Loucy (cell line): ENCODE measurements around the gene ADGRL3.

Source experiments
- H2AFZ ChIP-seq: fragments of 200-600 bp; sonication (generic); 2 replicates; pipeline ENCODE4 v1.6.0; 2016; ENCODE audit warnings: antibody characterized with exemption, mild to moderate bottlenecking, low read length, moderate library complexity
- H3F3A ChIP-seq: fragments of 200-600 bp; 2 replicates; pipeline ENCODE4 v1.6.0; 2016; ENCODE audit warnings: antibody characterized with exemption, low read depth, mild to moderate bottlenecking
- H3K27me3 ChIP-seq: fragments of 200-600 bp; sonication (generic); 2 replicates; pipeline ENCODE4 v1.6.1; 2014; ENCODE audit warnings: low read length, mild to moderate bottlenecking; ENCODE audit not compliant: insufficient read depth, poor library complexity, severe bottlenecking
- H3K36me3 ChIP-seq: fragments of 200-600 bp; sonication (generic); 2 replicates; pipeline ENCODE4 v1.6.1; 2016; ENCODE audit warnings: low read length; ENCODE audit not compliant: insufficient read depth
- H3K4me1 ChIP-seq: fragments of 200-600 bp; sonication (generic); 2 replicates; pipeline ENCODE4 v1.5.1; 2014; ENCODE audit warnings: low read length, mild to moderate bottlenecking; ENCODE audit not compliant: insufficient read depth, poor library complexity, severe bottlenecking
- H3K4me2 ChIP-seq: fragments of 200-600 bp; sonication (generic); 2 replicates; pipeline ENCODE4 v1.6.0; 2014; ENCODE audit warnings: antibody characterized with exemption, low read length, low read depth, mild to moderate bottlenecking; ENCODE audit not compliant: poor library complexity, severe bottlenecking
- H3K4me3 ChIP-seq: fragments of 200-600 bp; sonication (generic); 2 replicates; pipeline ENCODE4 v1.5.1; 2014; ENCODE audit warnings: low read length, mild to moderate bottlenecking, mixed read lengths; ENCODE audit not compliant: poor library complexity, severe bottlenecking
- H3K79me2 ChIP-seq: fragments of 200-600 bp; sonication (generic); 2 replicates; pipeline ENCODE4 v1.6.1; 2014; ENCODE audit warnings: low read length; ENCODE audit not compliant: insufficient read depth
- H3K9ac ChIP-seq: fragments of 200-600 bp; sonication (generic); 2 replicates; pipeline ENCODE4 v1.6.0; 2014; ENCODE audit warnings: mild to moderate bottlenecking, low read depth, low read length, moderate library complexity; ENCODE audit not compliant: poor library complexity, severe bottlenecking
- H3K9me2 ChIP-seq: fragments of 200-600 bp; sonication (generic); replicated peaks from 2 replicates; pipeline ENCODE4 v1.6.1; 2016; ENCODE audit warnings: low read depth, low read length, mixed read lengths
- H3K9me3 ChIP-seq: fragments of 200-600 bp; sonication (generic); 2 replicates; pipeline ENCODE4 v1.6.1; 2014; ENCODE audit warnings: mild to moderate bottlenecking, antibody characterized with exemption, low read length, low read depth; ENCODE audit not compliant: insufficient read depth
- H4K20me1 ChIP-seq: fragments of 200-600 bp; sonication (generic); 2 replicates; pipeline ENCODE4 v1.6.0; 2014; ENCODE audit warnings: antibody characterized with exemption, low read length, mild to moderate bottlenecking; ENCODE audit not compliant: insufficient read depth, poor library complexity, severe bottlenecking
- EZH2phosphoT487 ChIP-seq: fragments of 200-600 bp; IDR thresholded peaks from 2 replicates; pipeline ENCODE4 v1.6.1; 2018; ENCODE audit warnings: antibody characterized with exemption, mild to moderate bottlenecking, moderate library complexity, borderline replicate concordance
- TF ChIP-seq, protein P1 (sequence below): fragments of 200-600 bp; sonication (generic); conservative IDR thresholded peaks from 2 replicates; pipeline ENCODE4 v1.5.1; 2014; ENCODE audit warnings: mild to moderate bottlenecking, antibody characterized with exemption, low read length

ADGRL3 gene

DNA sequence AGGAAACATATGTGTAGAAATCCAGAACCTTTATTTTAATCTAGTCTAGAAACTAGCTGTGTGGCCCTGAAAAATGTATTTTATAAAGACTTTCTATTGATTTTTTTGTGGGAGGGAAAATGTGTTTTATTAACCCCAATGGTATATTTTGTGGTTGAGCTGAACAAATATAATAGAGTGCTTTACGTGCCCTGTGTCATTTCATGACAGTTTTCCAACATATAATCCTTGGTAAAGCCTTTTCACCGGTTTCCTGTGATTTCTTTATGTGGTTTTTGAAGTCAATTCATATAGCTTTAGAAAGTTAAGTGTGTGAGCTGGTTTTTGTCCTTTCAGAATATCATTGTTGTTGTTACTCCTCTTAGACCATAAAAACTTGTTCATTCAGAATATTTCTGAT, 375.7 kb downstream of the ADGRL3 start:
- Histone ChIP-seq H2AFZ (no peak overlapping the region), H3K27me3 (no peaks in the 10 kb centered on the region), H3K9ac (no peak overlapping the region), H3K9me3 (no peaks in the 10 kb centered on the region), H3K4me3 (no peak overlapping the region), H4K20me1 (no peaks in the 10 kb centered on the region), H3K4me2 (no peak overlapping the region), H3F3A (no peaks in the 10 kb centered on the region), H3K9me2 (no peaks in the 10 kb centered on the region), H3K4me1 (no peaks in the 10 kb centered on the region), H3K79me2 (no peaks in the 10 kb centered on the region), H3K36me3 (no peaks in the 10 kb centered on the region)
- TF ChIP-seq EZH2phosphoT487 = no peak
- TF ChIP-seq, protein P1, sequence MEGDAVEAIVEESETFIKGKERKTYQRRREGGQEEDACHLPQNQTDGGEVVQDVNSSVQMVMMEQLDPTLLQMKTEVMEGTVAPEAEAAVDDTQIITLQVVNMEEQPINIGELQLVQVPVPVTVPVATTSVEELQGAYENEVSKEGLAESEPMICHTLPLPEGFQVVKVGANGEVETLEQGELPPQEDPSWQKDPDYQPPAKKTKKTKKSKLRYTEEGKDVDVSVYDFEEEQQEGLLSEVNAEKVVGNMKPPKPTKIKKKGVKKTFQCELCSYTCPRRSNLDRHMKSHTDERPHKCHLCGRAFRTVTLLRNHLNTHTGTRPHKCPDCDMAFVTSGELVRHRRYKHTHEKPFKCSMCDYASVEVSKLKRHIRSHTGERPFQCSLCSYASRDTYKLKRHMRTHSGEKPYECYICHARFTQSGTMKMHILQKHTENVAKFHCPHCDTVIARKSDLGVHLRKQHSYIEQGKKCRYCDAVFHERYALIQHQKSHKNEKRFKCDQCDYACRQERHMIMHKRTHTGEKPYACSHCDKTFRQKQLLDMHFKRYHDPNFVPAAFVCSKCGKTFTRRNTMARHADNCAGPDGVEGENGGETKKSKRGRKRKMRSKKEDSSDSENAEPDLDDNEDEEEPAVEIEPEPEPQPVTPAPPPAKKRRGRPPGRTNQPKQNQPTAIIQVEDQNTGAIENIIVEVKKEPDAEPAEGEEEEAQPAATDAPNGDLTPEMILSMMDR = no peak

DNA sequence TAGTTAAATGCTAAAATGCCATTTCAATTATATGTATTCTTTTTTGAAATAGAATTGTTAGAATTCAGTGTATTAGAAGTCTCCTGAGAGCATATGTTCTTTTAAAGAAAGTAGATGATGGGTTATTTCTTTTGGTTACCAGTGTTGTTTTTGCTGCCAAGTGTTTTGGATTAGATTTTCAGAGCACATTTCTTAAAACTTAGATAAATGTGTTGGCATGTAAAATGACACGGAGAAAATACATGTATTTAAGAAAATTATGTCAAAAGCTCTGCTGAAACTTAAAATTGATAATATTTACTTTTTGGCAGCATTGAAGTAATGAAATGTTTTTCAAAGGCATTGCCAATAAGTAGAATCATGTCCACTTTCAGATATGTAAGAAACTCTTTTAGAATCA, 379.7 kb downstream of the ADGRL3 start:
- Histone ChIP-seq H3K36me3 (no peaks in the 10 kb centered on the region), H4K20me1 (no peaks in the 10 kb centered on the region), H3K4me1 (no peaks in the 10 kb centered on the region), H3K79me2 (no peaks in the 10 kb centered on the region), H3F3A (no peaks in the 10 kb centered on the region), H3K9me2 (no peaks in the 10 kb centered on the region), H3K27me3 (no peaks in the 10 kb centered on the region), H3K9ac (no peak overlapping the region), H2AFZ (no peak overlapping the region), H3K4me3 (no peak overlapping the region), H3K9me3 (no peaks in the 10 kb centered on the region), H3K4me2 (no peak overlapping the region)
- TF ChIP-seq, protein P1 = no peak
- no peak for TF ChIP-seq EZH2phosphoT487

DNA sequence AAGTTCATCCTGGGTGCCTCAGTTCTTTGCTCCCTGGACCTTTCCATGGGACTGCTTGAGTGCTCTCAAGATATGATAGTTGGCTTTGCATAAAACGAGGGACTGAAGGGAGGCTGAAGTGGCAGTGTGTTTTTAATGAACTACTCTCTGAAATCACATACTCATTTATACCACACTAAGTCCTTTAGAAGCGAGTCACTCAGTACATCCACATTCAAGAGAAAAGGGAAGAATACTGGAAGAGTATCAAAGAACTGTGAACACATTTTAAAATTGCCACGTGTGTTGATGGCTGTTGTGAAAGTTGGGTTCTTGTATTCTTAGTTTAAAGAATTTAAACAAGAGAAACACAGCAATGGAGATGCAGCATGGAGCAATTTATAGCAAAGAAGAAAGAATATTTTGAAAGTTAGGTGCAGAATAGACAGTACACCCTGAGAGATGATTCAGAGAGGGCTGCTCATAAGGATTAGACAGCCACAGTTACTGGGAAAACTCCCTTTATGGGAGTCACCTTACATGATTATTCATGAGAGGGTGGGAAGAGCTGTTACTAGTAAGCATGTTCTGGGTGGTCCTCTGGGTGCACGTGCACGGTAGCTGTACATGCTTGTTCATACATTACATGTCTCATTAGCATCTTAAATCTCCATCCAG, 380.7 kb downstream of the ADGRL3 start:
- Histone ChIP-seq H3K36me3 (no peaks in the 10 kb centered on the region), H3K4me1 (no peaks in the 10 kb centered on the region), H3K79me2 (no peaks in the 10 kb centered on the region), H3K9me3 (no peaks in the 10 kb centered on the region), H4K20me1 (no peaks in the 10 kb centered on the region), H3K4me2 (no peak overlapping the region), H3K4me3 (no peak overlapping the region), H3K27me3 (no peaks in the 10 kb centered on the region), H3F3A (no peaks in the 10 kb centered on the region), H3K9ac (no peak overlapping the region), H3K9me2 (no peaks in the 10 kb centered on the region), H2AFZ (no peak overlapping the region)
- TF ChIP-seq, protein P1 = no peak
- TF ChIP-seq EZH2phosphoT487 = no peak
